ENCODE data around the gene APOBEC3C. TPM values are rescaled to one million over a fixed set of nuclear protein-coding genes. Genes with fewer than 3 reads are reported as not detected.

APOBEC3C gene
- total RNA-seq, 1 donor from 2014 or later: 18.5 TPM

Other genes starting within 250 kb of the APOBEC3C start
- 12.2 and 19.9 TPM in 2 replicates for gene DNAL4, start 220.1 kb upstream of the APOBEC3C start, total RNA-seq
- gene NPTXR, start 170.2 kb upstream of the APOBEC3C start, total RNA-seq: 0.58 and 0.72 TPM in 2 replicates
- gene CBX6, start 142.0 kb upstream of the APOBEC3C start, total RNA-seq: 36.7 and 43.5 TPM in 2 replicates
- gene APOBEC3A, start 56.6 kb upstream of the APOBEC3C start, total RNA-seq: 0.12 and 0.43 TPM in 2 replicates
- gene APOBEC3B, start 31.9 kb upstream of the APOBEC3C start, total RNA-seq: 67.3 and 68.1 TPM in 2 replicates
- gene APOBEC3D, start 6.9 kb downstream of the APOBEC3C start, total RNA-seq: 0.46 and 0.58 TPM in 2 replicates
- gene APOBEC3F, start 26.6 kb downstream of the APOBEC3C start, total RNA-seq: 1.7 and 8.5 TPM in 2 replicates
- gene APOBEC3G, start 63.0 kb downstream of the APOBEC3C start, total RNA-seq: 5.5 and 6.9 TPM in 2 replicates
- not detected in 2 replicates for gene APOBEC3H, start 83.0 kb downstream of the APOBEC3C start, total RNA-seq
- 1.7 and 5.8 TPM in 2 replicates for gene CBX7, start 138.4 kb downstream of the APOBEC3C start, total RNA-seq
- 41.1 and 79.6 TPM in 2 replicates for gene PDGFB, start 230.7 kb downstream of the APOBEC3C start, total RNA-seq

All from epithelial cell of proximal tubule (primary cell).